Trophoblast cell (in vitro differentiated cells and primary cell): ENCODE measurements around the gene CYB561.

ENCODE experiments used
- DNase-seq, 2 donors: peaks; one replicate each; pipeline ENCODE4 v3.0.0-alpha.2; 2016
- H2AFZ ChIP-seq: 2 replicates; pipeline ENCODE4 v1.6.1; 2013; ENCODE audit warnings: low read length, moderate library complexity, mild to moderate bottlenecking; ENCODE audit not compliant: insufficient read depth, poor library complexity
- H2AK5ac ChIP-seq: 2 replicates; pipeline ENCODE4 v1.6.1; 2013; ENCODE audit warnings: mild to moderate bottlenecking, low read length
- H2BK120ac ChIP-seq: 2 replicates; pipeline ENCODE4 v1.6.1; 2013; ENCODE audit warnings: low read length, mild to moderate bottlenecking, moderate library complexity; ENCODE audit not compliant: insufficient read depth, poor library complexity
- H2BK12ac ChIP-seq: 2 replicates; pipeline ENCODE4 v1.6.1; 2013; ENCODE audit warnings: mild to moderate bottlenecking, low read length, moderate library complexity
- H2BK5ac ChIP-seq: 2 replicates; pipeline ENCODE4 v1.6.1; 2013; ENCODE audit warnings: low read length, low read depth, moderate library complexity, mild to moderate bottlenecking; ENCODE audit not compliant: poor library complexity
- H3K14ac ChIP-seq: 2 replicates; pipeline ENCODE4 v1.6.1; 2013; ENCODE audit warnings: mild to moderate bottlenecking, low read length
- H3K18ac ChIP-seq: 2 replicates; pipeline ENCODE4 v1.6.1; 2013; ENCODE audit warnings: mild to moderate bottlenecking, low read length
- H3K23ac ChIP-seq: 2 replicates; pipeline ENCODE4 v1.6.1; 2013; ENCODE audit warnings: low read length
- H3K27ac ChIP-seq: 2 replicates; pipeline ENCODE4 v1.5.1; 2013; ENCODE audit warnings: low read depth, mild to moderate bottlenecking, inconsistent platforms, low read length, moderate library complexity
- H3K27me3 ChIP-seq: 2 replicates; pipeline ENCODE4 v1.6.1; 2013; ENCODE audit warnings: inconsistent platforms, mild to moderate bottlenecking, low read length, moderate library complexity; ENCODE audit not compliant: insufficient read depth
- H3K36me3 ChIP-seq, 2 experiments: 1 replicate in 1 of 2; 2 replicates in 1 of 2; pipeline ENCODE4 v1.6.1; 2013; ENCODE audit warnings: low read length in 2 of 2, mild to moderate bottlenecking in 2 of 2, moderate library complexity in 1 of 2; ENCODE audit not compliant: insufficient read depth in 2 of 2, control insufficient read depth in 1 of 2
- H3K4ac ChIP-seq: 2 replicates; pipeline ENCODE4 v1.6.1; 2013; ENCODE audit warnings: low read depth, mild to moderate bottlenecking, low read length, moderate library complexity
- H3K4me1 ChIP-seq, 2 experiments: 1 replicate in 1 of 2; 2 replicates in 1 of 2; pipeline ENCODE4 v1.6.1; 2013; ENCODE audit warnings: low read length in 2 of 2, mild to moderate bottlenecking in 2 of 2, moderate library complexity in 1 of 2; ENCODE audit not compliant: insufficient read depth in 2 of 2, control insufficient read depth in 1 of 2
- H3K4me2 ChIP-seq: 2 replicates; pipeline ENCODE4 v1.6.1; 2013; ENCODE audit warnings: inconsistent platforms, mild to moderate bottlenecking, low read length, moderate library complexity
- H3K4me3 ChIP-seq: 2 replicates; pipeline ENCODE4 v1.5.1; 2013; ENCODE audit warnings: mild to moderate bottlenecking, low read depth, low read length, inconsistent platforms
- H3K79me1 ChIP-seq: one replicate; pipeline ENCODE4 v1.6.1; 2013; ENCODE audit warnings: low read length
- H3K79me2 ChIP-seq: 2 replicates; pipeline ENCODE4 v1.6.1; 2013; ENCODE audit warnings: low read length, mild to moderate bottlenecking; ENCODE audit not compliant: control insufficient read depth, insufficient read depth, poor library complexity
- H3K9ac ChIP-seq: 2 replicates; pipeline ENCODE4 v1.6.1; 2013; ENCODE audit warnings: mild to moderate bottlenecking, low read length
- H3K9me3 ChIP-seq: 2 replicates; pipeline ENCODE4 v1.6.1; 2013; ENCODE audit warnings: low read depth, mild to moderate bottlenecking, control low read depth, inconsistent platforms, low read length; ENCODE audit not compliant: insufficient read depth
- H4K12ac ChIP-seq: 2 replicates; pipeline ENCODE4 v1.6.1; 2013; ENCODE audit warnings: low read depth, mild to moderate bottlenecking, low read length, moderate library complexity
- H4K8ac ChIP-seq: 2 replicates; pipeline ENCODE4 v1.6.1; 2013; ENCODE audit warnings: low read depth, mild to moderate bottlenecking, low read length, moderate library complexity
- H4K91ac ChIP-seq: one replicate; pipeline ENCODE4 v1.6.1; 2013; ENCODE audit warnings: low read depth, mild to moderate bottlenecking, low read length, moderate library complexity
- WGBS: extraction: QIAGEN DNeasy Blood & Tissue Kit; methylation state at CpG from one replicate; pipeline ENCODE4 v1.1.7; 2013; ENCODE audit warnings: missing lambda C conversion rate; ENCODE audit not compliant: insufficient read length, insufficient coverage; ENCODE audit errors: extremely low coverage; 5-methylcytosine and 5-hydroxymethylcytosine counted together

The CYB561 gene

DNA sequence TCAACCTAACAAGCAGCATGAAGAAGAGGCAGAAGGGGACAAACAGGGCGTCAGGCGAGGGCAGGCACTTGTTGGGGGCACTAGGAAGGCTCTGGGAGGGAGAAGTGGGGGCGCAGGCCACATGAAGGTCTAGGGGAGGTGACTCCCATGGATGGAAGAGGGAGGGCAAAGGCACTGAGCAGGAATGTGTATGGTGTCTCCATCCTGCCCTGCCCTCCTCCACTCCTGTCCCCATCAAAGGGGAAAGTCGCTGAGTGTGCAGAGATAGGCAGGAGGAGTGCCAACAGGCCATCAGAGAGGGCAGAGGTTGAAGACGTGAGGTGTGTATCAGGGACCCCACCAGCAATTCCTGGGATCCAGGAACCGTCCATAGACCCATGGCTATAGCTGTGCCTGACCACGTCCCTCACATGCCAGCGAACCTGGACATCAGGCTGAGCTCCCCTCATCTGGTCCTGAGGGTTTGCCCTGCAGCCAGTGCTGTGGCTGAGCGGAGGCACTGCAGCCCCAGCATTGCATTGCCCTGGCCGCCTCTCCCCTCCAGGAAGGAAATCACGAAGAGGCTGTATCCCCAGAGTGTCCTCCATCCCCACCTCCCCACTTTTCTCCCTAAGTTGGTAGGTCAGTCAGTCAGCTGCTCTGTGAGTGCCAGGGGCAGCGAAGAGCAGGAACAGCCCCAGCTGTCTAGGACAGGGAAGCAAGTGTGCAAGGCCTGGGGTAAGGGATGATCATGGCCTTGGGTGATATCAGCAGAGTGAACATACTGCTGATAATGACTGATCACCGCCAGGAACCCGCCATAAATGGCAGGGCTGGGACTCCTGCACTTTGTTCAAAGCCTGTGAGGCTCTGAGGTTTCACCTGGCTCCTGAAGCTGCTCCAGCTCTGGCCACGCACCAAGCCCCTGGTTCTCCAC lies 6.2 kb upstream of the CYB561 start:
- Histone ChIP-seq H3K27ac (no peak overlapping the region), H3K23ac (no peak overlapping the region), H3K79me1 (peaks cover under 1% of the 10 kb centered on the region), H3K14ac (no peak overlapping the region), H3K9ac (no peak overlapping the region), H2BK5ac (no peak overlapping the region), H3K4ac (no peak overlapping the region), H3K9me3 (peaks cover under 1% of the 10 kb centered on the region), H2AFZ (no peak overlapping the region), H3K27me3 (no peaks in the 10 kb centered on the region), H2AK5ac (no peak overlapping the region), H3K36me3 (no peaks in the 10 kb centered on the region), H4K12ac (no peak overlapping the region), H3K79me2 (no peaks in the 10 kb centered on the region), H2BK12ac (no peak overlapping the region), H3K4me3 (no peak overlapping the region), H2BK120ac (no peak overlapping the region), H3K4me2 (no peak overlapping the region), H3K4me1 (peaks cover under 1 to 4% of the 10 kb centered on the region in 2 experiments), H4K91ac (no peak overlapping the region), H4K8ac (no peak overlapping the region), H3K18ac (no peak overlapping the region)
- WGBS, result no CpG with 5 or more reads among the region's 15 CpGs
- DNase-seq, result no peak

DNA sequence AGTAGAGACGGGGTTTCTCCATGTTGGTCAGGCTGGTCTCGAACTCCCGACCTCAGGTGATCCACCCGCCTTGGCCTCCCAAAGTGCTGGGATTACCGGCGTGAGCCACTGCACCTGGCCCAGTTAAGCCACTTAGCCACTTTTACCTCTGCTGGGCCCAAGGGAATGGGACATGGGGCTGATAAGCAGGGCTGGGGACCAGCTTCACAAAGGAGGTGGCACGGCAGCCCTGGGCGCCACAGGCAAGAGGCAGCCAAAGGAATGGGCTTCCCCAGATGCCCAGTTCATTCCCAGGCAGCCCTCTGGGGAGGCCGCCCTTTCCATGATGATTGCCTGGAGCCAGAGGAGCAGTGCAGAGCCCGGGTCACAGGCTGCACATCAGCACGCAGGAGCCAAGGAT lies 5.0 kb upstream of the CYB561 start:
- peaks cover 4% of the 10 kb centered on the region for H3K79me2 ChIP-seq
- no peak for DNase-seq
- no peak overlapping the region for H2AFZ ChIP-seq
- H3K4ac ChIP-seq, result no peak overlapping the region
- H4K12ac ChIP-seq, result no peak overlapping the region
- H3K79me1 ChIP-seq, result peaks cover 12% of the 10 kb centered on the region
- H2BK5ac ChIP-seq, result no peak overlapping the region
- H4K91ac ChIP-seq, result no peak overlapping the region
- H3K23ac ChIP-seq, result no peak overlapping the region
- H3K36me3 ChIP-seq, result no peaks in the 10 kb centered on the region
- H3K14ac ChIP-seq, result no peak overlapping the region
- no peak overlapping the region for H2BK120ac ChIP-seq
- no CpG with 5 or more reads among the region's 11 CpGs for WGBS
- H2AK5ac ChIP-seq, result no peak overlapping the region
- H3K4me1 ChIP-seq, result peaks cover 11 to 14% of the 10 kb centered on the region in 2 experiments
- H3K27ac ChIP-seq, result no peak overlapping the region
- no peak overlapping the region for H2BK12ac ChIP-seq
- peaks cover 2% of the 10 kb centered on the region for H3K9me3 ChIP-seq
- H3K4me2 ChIP-seq, result no peak overlapping the region
- no peak overlapping the region for H4K8ac ChIP-seq
- no peaks in the 10 kb centered on the region for H3K27me3 ChIP-seq
- H3K4me3 ChIP-seq, result no peak overlapping the region
- no peak overlapping the region for H3K9ac ChIP-seq
- H3K18ac ChIP-seq, result no peak overlapping the region

DNA sequence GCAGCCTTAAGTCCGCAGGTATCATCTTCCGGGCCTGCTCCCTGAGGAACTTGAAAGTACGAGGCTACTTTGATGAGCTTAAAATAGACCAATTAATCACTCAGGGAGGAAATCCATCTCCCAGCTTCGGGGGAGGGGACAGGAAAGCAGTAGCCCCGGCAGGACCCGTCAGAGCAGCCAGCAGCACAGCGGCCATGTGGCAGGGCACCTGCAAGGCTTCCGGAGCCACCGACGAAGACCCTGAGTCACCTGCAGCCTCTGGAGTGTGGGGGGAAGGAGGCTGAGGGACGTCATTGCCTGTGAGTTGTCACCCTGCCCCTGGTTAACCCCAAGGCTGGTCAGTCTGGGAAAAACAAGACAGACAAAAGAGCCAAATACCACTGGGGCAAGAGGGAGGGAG lies 4.4 kb upstream of the CYB561 start:
- no CpG with 5 or more reads among the region's 11 CpGs for WGBS

DNA sequence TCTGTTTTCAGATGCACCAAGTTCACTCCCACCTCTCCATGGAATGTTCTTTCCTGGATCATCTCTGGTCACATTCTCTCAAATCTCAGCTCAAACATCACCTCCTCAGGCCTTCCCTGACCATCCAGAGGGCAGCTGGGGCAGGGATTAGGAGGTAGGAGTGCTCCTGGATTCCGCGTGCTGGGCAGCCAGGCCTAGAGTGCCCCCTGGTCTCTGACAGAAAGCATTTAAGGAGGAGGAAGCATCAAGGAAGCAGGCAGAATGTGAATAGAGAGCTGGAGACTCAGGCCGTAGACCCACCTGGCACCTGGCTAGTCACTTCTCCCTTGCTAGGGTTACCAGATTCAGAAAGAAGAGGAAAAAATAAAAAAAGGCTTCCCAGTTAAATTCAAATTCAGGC lies 2.5 kb upstream of the CYB561 start:
- no peak overlapping the region for H4K8ac ChIP-seq
- DNase-seq, result no peak
- no peak overlapping the region for H2BK12ac ChIP-seq
- H4K12ac ChIP-seq, result no peak overlapping the region
- no peaks in the 10 kb centered on the region for H3K27me3 ChIP-seq
- H3K27ac ChIP-seq, result no peak overlapping the region
- H3K18ac ChIP-seq, result no peak overlapping the region
- no peaks in the 10 kb centered on the region for H3K36me3 ChIP-seq
- H3K79me2 ChIP-seq, result peaks cover 11% of the 10 kb centered on the region
- no peak overlapping the region for H3K4me2 ChIP-seq
- H2BK120ac ChIP-seq, result no peak overlapping the region
- H3K23ac ChIP-seq, result no peak overlapping the region
- WGBS, result no CpG with 5 or more reads among the region's 3 CpGs
- H3K9me3 ChIP-seq, result peaks cover 2% of the 10 kb centered on the region
- H3K9ac ChIP-seq, result no peak overlapping the region
- H3K14ac ChIP-seq, result no peak overlapping the region
- H3K4ac ChIP-seq, result no peak overlapping the region
- H2BK5ac ChIP-seq, result no peak overlapping the region
- H2AFZ ChIP-seq, result no peak overlapping the region
- H3K79me1 ChIP-seq, result peaks cover 19% of the 10 kb centered on the region
- H3K4me1 ChIP-seq, result peaks cover 15% of the 10 kb centered on the region in 2 experiments
- no peak overlapping the region for H3K4me3 ChIP-seq
- H4K91ac ChIP-seq, result no peak overlapping the region
- H2AK5ac ChIP-seq, result no peak overlapping the region

More for the DNA sequence above, 4.4 kb upstream of the CYB561 start:
- Histone ChIP-seq H2BK5ac (no peak overlapping the region), H3K27ac (no peak overlapping the region), H3K27me3 (no peaks in the 10 kb centered on the region), H4K8ac (no peak overlapping the region), H3K36me3 (no peaks in the 10 kb centered on the region), H3K4me1 (peaks cover 13 to 15% of the 10 kb centered on the region in 2 experiments), H4K12ac (no peak overlapping the region), H3K4me3 (no peak overlapping the region), H2BK120ac (no peak overlapping the region), H4K91ac (no peak overlapping the region), H2AK5ac (no peak overlapping the region), H3K79me1 (peaks cover 16% of the 10 kb centered on the region), H3K14ac (no peak overlapping the region), H3K79me2 (peaks cover 8% of the 10 kb centered on the region), H2BK12ac (no peak overlapping the region), H2AFZ (no peak overlapping the region), H3K23ac (no peak overlapping the region), H3K18ac (no peak overlapping the region), H3K9ac (no peak overlapping the region), H3K4ac (no peak overlapping the region), H3K4me2 (no peak overlapping the region), H3K9me3 (peaks cover 2% of the 10 kb centered on the region)
- no peak for DNase-seq
